ENCODE results near the gene TTC13. TPM values are rescaled to one million over a fixed set of nuclear protein-coding genes. Genes with fewer than 3 reads are reported as not detected.
A peak's percentile ranks its signal among the peaks of the same experiment; 100 is the strongest.

TTC13 gene
- total and polyA plus RNA-seq, 2 of the 13 experiments (the other 11 are each of a cell fraction or from before 2014, with no cell fraction given) = 5.8 to 15.9 TPM

DNA sequence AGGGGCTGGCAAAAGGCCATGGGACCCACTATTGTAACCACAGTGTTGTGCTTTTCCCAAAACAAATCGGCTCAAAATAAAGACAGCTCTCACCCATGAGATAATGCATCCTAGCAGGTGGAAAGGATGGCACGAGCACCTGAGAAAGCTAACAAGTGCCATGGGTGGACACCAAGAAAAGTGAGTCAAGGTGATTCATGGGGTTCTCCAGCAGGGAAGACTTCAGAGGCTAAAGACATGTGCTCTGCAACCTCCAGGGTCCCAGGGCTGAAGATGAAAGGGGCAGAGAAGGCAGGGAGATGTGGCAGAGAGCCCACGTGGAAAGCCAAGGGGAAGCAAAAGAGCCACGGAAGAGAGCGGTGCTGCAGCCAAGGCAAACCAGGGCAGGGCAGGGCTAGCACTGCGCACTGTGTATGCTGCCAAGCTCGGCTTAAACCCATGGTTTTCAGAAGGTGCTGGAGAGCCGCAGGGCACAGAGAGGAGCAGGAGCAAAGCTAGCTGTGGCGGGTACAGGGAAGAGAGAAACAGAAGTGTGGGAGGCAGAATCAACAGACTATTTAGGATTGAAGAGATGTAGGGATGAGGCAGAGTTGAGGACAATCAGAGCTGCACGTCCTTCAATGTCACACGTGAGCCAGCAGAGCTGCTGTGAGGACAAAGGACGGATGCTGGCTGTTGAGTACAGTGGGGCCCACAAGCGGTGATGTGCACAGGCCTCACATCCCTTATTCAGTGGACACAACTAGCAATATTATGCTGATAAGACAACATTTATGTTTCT lies 68.5 kb downstream of the TTC13 start:
- peaks cover 14% of the 10 kb centered on the region for H3K4me1 ChIP-seq (ENCODE audit: insufficient read depth, low read length)
- H3K4me2 ChIP-seq (ENCODE audit: low read depth, low read length) = no peak overlapping the region
- H3K27me3 ChIP-seq (ENCODE audit: control insufficient read depth in 1 of 2, insufficient read depth in 2 of 2, low read length in 2 of 2) = no peaks in the 10 kb centered on the region; a peak in 1 of 5 replicates
- no peaks in the 10 kb centered on the region for H4K20me1 ChIP-seq (ENCODE audit: insufficient read depth, low read length)
- no peak overlapping the region for H3K9ac ChIP-seq (ENCODE audit: insufficient read depth, low read depth, low read length)
- no TSS peak for BruUV-seq (replicated peaks)
- no peak overlapping the region for H2AFZ ChIP-seq (ENCODE audit: low read length)
- WGBS (ENCODE audit: low lambda C conversion rate) = 98% methylated on average over 13 of the region's 13 CpGs
- DNase-seq (ENCODE audit: low spot score) (no peak), FAIRE-seq (no peak), ATAC-seq (no peak)
- no peak overlapping the region for H3K4me3 ChIP-seq (replicated peaks in 1 of 3; ENCODE audit: insufficient read depth in 1 of 3, low read depth in 2 of 3, low read length in 3 of 3)
- H3K9me3 ChIP-seq (ENCODE audit: low read length) = no peaks in the 10 kb centered on the region
- ChIA-PET CTCF (ENCODE audit: low intra/inter-chr PET ratio, low total read pairs) (no interaction called here), POLR2A (no interaction called here)
- H3K79me2 ChIP-seq (ENCODE audit: insufficient read depth, low read length) = no peaks in the 10 kb centered on the region
- intact Hi-C loops (cut with micrococcal nuclease; ENCODE audit: unreplicated experiment) (no loop called here), in situ Hi-C loops (cut with HindIII; ENCODE audit: extremely low pct_ligation_motif_present, low pct_unique_long_range_greater_than_20kb) (no loop called here)
- TF ChIP-seq, protein P1, sequence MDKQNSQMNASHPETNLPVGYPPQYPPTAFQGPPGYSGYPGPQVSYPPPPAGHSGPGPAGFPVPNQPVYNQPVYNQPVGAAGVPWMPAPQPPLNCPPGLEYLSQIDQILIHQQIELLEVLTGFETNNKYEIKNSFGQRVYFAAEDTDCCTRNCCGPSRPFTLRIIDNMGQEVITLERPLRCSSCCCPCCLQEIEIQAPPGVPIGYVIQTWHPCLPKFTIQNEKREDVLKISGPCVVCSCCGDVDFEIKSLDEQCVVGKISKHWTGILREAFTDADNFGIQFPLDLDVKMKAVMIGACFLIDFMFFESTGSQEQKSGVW (CRISPR knock-in tag; IDR thresholded peaks at IDR 0.05; ENCODE audit: borderline replicate concordance) = no peak
- peak; percentile 47 to 57 for TF ChIP-seq MAFK (conservative IDR thresholded peaks at IDR 0.05 in 1 of 2, IDR thresholded peaks at IDR 0.05 in 1 of 2; ENCODE audit: low read length in 2 of 2)
- peaks cover 2 to 18% of the 10 kb centered on the region in 2 experiments; a peak in 2 of 5 replicates for H3K36me3 ChIP-seq (replicated peaks in 1 of 2; ENCODE audit: control insufficient read depth in 1 of 2, insufficient read depth in 2 of 2, low read length in 2 of 2)
- no peak overlapping the region for H3K27ac ChIP-seq (ENCODE audit: extremely low read length, insufficient read depth, low read length)

DNA sequence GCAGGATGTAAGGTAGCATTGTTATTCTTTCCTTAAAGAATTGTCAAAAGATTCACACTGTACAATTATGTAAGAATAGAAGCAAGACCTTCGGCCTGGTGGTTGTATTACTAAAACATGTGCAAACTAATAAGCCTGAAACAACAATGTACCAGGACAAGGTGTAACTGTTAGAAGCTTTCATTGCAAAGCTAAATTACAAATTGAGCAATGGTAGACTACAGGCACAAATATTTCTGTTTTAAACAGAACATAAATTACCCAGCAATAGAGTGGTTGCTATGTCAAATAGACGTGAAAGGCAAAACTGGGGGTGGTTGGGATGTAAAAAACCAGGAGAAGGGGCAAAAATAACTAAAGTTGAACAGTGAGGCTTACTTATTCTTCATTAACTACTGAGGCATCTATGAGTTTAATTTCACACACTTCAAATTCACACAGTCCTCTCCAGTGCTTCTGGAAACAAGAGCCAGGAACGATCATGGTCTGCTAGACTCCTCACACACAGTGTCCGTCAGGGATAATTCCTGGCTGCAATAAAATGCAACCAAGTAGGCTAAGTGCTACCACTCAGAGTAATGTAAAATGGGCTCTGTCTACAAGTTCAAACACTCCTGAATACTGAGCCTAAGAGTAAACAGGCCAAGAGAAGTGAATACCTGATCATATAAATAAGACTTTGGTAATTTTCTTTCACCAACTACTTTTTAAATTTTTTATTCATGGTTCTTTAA lies 71.0 kb downstream of the TTC13 start:
- Histone ChIP-seq H3K9me3 (ENCODE audit: low read length) (no peaks in the 10 kb centered on the region), H3K27me3 (ENCODE audit: control insufficient read depth in 1 of 2, insufficient read depth in 2 of 2, low read length in 2 of 2) (no peaks in the 10 kb centered on the region; a peak in 1 of 5 replicates), H4K20me1 (ENCODE audit: insufficient read depth, low read length) (no peaks in the 10 kb centered on the region), H3K4me1 (ENCODE audit: insufficient read depth, low read length) (peaks cover 3% of the 10 kb centered on the region), H2AFZ (ENCODE audit: low read length) (no peak overlapping the region), H3K4me3 (replicated peaks in 1 of 3; ENCODE audit: insufficient read depth in 1 of 3, low read depth in 2 of 3, low read length in 3 of 3) (no peak overlapping the region), H3K36me3 (replicated peaks in 1 of 2; ENCODE audit: control insufficient read depth in 1 of 2, insufficient read depth in 2 of 2, low read length in 2 of 2) (peaks cover 2 to 13% of the 10 kb centered on the region in 2 experiments; a peak in 2 of 5 replicates), H3K9ac (ENCODE audit: insufficient read depth, low read depth, low read length) (no peak overlapping the region), H3K4me2 (ENCODE audit: low read depth, low read length) (no peak overlapping the region), H3K27ac (ENCODE audit: extremely low read length, insufficient read depth, low read length) (no peak overlapping the region), H3K79me2 (ENCODE audit: insufficient read depth, low read length) (no peaks in the 10 kb centered on the region)
- CTCF ChIA-PET (ENCODE audit: low intra/inter-chr PET ratio, low total read pairs) = no interaction called here
- ATAC-seq = no peak
- WGBS (ENCODE audit: low lambda C conversion rate) = 87% methylated on average over 4 of the region's 4 CpGs
- FAIRE-seq = no peak
- BruUV-seq (replicated peaks) = no TSS peak
- in situ Hi-C loops (cut with HindIII; ENCODE audit: extremely low pct_ligation_motif_present, low pct_unique_long_range_greater_than_20kb) (no loop called here), intact Hi-C loops (cut with micrococcal nuclease; ENCODE audit: unreplicated experiment) (no loop called here)
- DNase-seq (ENCODE audit: low spot score) = no peak
- POLR2A ChIA-PET = no interaction called here
- TF ChIP-seq ZNF446 (CRISPR knock-in tag; IDR thresholded peaks at IDR 0.05) = no peak
- no peak for TF ChIP-seq ZNF772 (CRISPR knock-in tag; IDR thresholded peaks at IDR 0.05)
- no peak for TF ChIP-seq ESRRA (CRISPR knock-in tag; IDR thresholded peaks at IDR 0.05; ENCODE audit: low read depth)
- TF ChIP-seq ZNF577 (CRISPR knock-in tag; IDR thresholded peaks at IDR 0.05; ENCODE audit: borderline replicate concordance, low read depth) = no peak
- TF ChIP-seq SIX4 (CRISPR knock-in tag; IDR thresholded peaks at IDR 0.05) = no peak
- TF ChIP-seq ZNF737 (CRISPR knock-in tag; IDR thresholded peaks at IDR 0.05; ENCODE audit: borderline replicate concordance) = no peak
- TF ChIP-seq KDM5A (IDR thresholded peaks at IDR 0.05; ENCODE audit: borderline replicate concordance, low read length) = no peak
- no peak for TF ChIP-seq LRRFIP1 (CRISPR knock-in tag; conservative IDR thresholded peaks at IDR 0.05)
- TF ChIP-seq RCOR2 (CRISPR knock-in tag; IDR thresholded peaks at IDR 0.05) = no peak
- no peak for TF ChIP-seq ZNF138 (CRISPR knock-in tag; IDR thresholded peaks at IDR 0.05; ENCODE audit: low read depth)
